Heart left ventricle (tissue), 16 donors: ENCODE measurements around the gene CYB5RL. TPM values are rescaled to one million over a fixed set of nuclear protein-coding genes. Genes with fewer than 3 reads are reported as not detected.
"Not testable (repeated sequence)": the region's sequence is repeated elsewhere in the genome, so short reads cannot be mapped to it uniquely, and the experiment has no call there.

Experiments used
- ATAC-seq, 4 donors: fragments of 200-7000 bp; cut with Tn5 transposase; one replicate each; pipeline ENCODE4 v1.9.1; 2020 to 2022; ENCODE audit warnings: moderate library complexity in 4 of 4, mild to moderate bottlenecking in 3 of 4, moderate number of reproducible peaks in 1 of 4
- DNase-seq, 5 donors: peaks; one replicate each; pipeline ENCODE4 v3.0.0-alpha.2; 2020
- H3K27ac ChIP-seq, 12 donors: fragments of 200-600 bp; sonication (generic) in 4 of 12; one replicate each; pipeline versions ENCODE4 v1.5.0 to v1.8.0; 2016 to 2022; ENCODE audit warnings: mild to moderate bottlenecking in 2 of 12
- H3K27me3 ChIP-seq, 9 donors: fragments of 200-600 bp; sonication (generic) in 2 of 9; one replicate each; pipeline versions ENCODE4 v1.5.1 to v1.8.0; 2016 to 2022; ENCODE audit warnings: mild to moderate bottlenecking in 3 of 9
- H3K36me3 ChIP-seq, 9 donors: fragments of 200-600 bp; sonication (generic) in 2 of 9; one replicate each; pipeline versions ENCODE4 v1.5.0 to v1.8.0; 2018 to 2022; ENCODE audit warnings: mild to moderate bottlenecking in 2 of 9
- H3K4me1 ChIP-seq, 12 donors: fragments of 200-600 bp; sonication (generic) in 4 of 12; one replicate each; pipeline versions ENCODE4 v1.5.0 to v1.8.0; 2016 to 2022; ENCODE audit warnings: mild to moderate bottlenecking in 3 of 12
- H3K4me3 ChIP-seq, 12 donors: fragments of 200-600 bp; sonication (generic) in 4 of 12; one replicate each; pipeline versions ENCODE4 v1.5.0 to v1.8.0; 2017 to 2022; ENCODE audit warnings: mild to moderate bottlenecking in 9 of 12, moderate library complexity in 4 of 12
- H3K9me3 ChIP-seq, 12 donors: fragments of 200-600 bp; sonication (generic) in 4 of 12; one replicate each; pipeline versions ENCODE4 v1.5.0 to v1.8.0; 2016 to 2022; ENCODE audit warnings: mild to moderate bottlenecking in 1 of 12
- POLR2A ChIP-seq, 2 donors: fragments of 450-650 bp; IDR thresholded peaks; one replicate each; pipeline ENCODE4 v1.6.1; 2017; ENCODE audit warnings: antibody characterized with exemption in 2 of 2, mild to moderate bottlenecking in 2 of 2, moderate library complexity in 2 of 2
- WGBS, 4 donors: extraction: QIAGEN DNeasy Blood & Tissue Kit in 2 of 4; methylation state at CpG; one replicate each; pipeline versions ENCODE4 v1.1.5 to v1.1.7; 2013 to 2018; 5-methylcytosine and 5-hydroxymethylcytosine counted together
- intact Hi-C, 10 donors: fragments of 100-400 bp; cut with DNase I; formaldehyde crosslinking; loops; one replicate each; pipeline versions ENCODE4 v1.11.1 to v1.14.2; 2022
- polyA plus RNA-seq, 2 donors: library from polyadenylated mRNA; stranded (reverse); fragments of 200-250 nt; gene quantifications; one replicate each; pipeline ENCODE4 v1.2.3, GENCODE V29; 2013
- total RNA-seq, 9 donors: library from RNA; depleted of rRNA in 2 of 9; stranded (reverse); fragments of >200 nt in 2 of 9; fragmentation: NEBNext Ultra II Directional in 3 of 9; extraction: Animal tissue kit (Norgen Biotek cat#: 25700) in 3 of 9; gene quantifications; one replicate each; pipeline versions ENCODE4 v1.1.0 to v1.2.4, GENCODE V29; 2016 to 2023
- TF ChIP-seq, protein P1 (sequence below), 12 donors: fragments of 200-600 bp; sonication (generic) in 4 of 12; IDR thresholded peaks; one replicate each; pipeline versions ENCODE4 v1.5.0 to v1.8.0; 2018 to 2022; ENCODE audit warnings: antibody characterized with exemption in 12 of 12, mild to moderate bottlenecking in 5 of 12
- donor health status: ischemic (EF 13 %, LVEDD 7.1; RV severe dilation, severe dysfunction).
- donor health status: healthy with polysubstance abuse.
- donor health status: DM: no; HTN: yes; CAD: no.
- donor health status: DM: no; HTN: no; CAD: no.
- donor health status: ischemic (EF 25% LVEDD 6.9; RV normal size, moderate dysfunction).
- donor health status: ischemic (EF 25% LVEDD 5.7; RV mildly dilated, moderate dysfunction).
- donor health status: healthy.
- donor health status: DM: yes; HTN: yes; CAD: no.
- donor health status: ischemic (EF 35%, LVEDD 5.7; RV mildly dilated, moderate dysfunction).
- donor health status: nonischemic (EF 11% LVEDD 7.7; RV severe dilation, severe dysfunction).
- donor health status: DM: yes; HTN: yes; CAD: no.
- donor health status: PGD.
- donor health status: ischemic (EF 29% LVEDD 5.4; RV normal size, mild dysfunction).
- donor health status: nonischemic (EF 23%, LVEDD 6.1; RV moderate dilation, normal function).

CYB5RL gene
- total and polyA plus RNA-seq, 11 donors, result 2.2 to 7.5 (median 4.3) TPM

DNA sequence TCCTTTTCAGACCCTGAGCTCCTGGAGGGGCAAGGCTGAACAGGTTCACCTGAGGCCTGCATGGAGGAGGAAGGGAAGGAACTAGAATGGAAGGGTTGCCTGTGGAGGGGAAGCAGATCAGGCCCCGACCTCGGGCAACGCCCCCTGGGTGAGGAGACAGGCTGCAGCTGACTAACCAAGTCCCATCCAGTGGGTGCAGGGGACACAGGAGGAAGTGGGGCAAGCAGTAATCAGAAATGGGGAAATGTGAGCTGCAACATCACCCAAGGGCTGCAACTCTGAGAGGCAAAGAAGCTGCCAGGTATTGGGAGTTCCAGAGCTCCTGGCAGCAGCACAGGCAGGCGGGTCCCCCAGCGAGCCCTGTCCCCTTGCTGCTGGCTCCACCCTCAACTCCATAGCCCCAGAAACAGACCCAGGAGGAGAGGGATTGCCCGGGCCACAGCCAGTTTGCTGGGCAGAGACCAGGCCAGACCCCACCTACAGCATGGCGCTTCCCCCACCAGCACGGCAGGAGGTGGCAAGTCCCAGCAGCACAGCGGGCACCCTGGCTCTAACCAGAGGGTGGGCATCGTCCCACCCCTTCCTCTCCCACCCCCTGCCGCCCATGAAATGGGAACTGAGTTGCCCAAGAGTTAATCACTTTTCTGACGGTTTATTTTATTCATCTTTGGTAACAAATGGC is 38.7 kb upstream of the CYB5RL start:
- Histone ChIP-seq H3K36me3 (peaks cover 0 to 75% (median 51%) of the 10 kb centered on the region in 9 donors), H3K27ac (no peak overlapping the region), H3K9me3 (no peaks in the 10 kb centered on the region), H3K4me1 (peaks cover 0 to 7% (median 0%) of the 10 kb centered on the region in 12 donors), H3K27me3 (no peaks in the 10 kb centered on the region), H3K4me3 (no peak overlapping the region)
- WGBS, 4 donors, result 88 to 91% (median 90%) methylated on average over 12 of the region's 12 CpGs
- ATAC-seq (no peak), DNase-seq (no peak)
- intact Hi-C loops, result no loop called here
- TF ChIP-seq POLR2A (IDR thresholded peaks at IDR 0.05), result no peak
- TF ChIP-seq, protein P1, sequence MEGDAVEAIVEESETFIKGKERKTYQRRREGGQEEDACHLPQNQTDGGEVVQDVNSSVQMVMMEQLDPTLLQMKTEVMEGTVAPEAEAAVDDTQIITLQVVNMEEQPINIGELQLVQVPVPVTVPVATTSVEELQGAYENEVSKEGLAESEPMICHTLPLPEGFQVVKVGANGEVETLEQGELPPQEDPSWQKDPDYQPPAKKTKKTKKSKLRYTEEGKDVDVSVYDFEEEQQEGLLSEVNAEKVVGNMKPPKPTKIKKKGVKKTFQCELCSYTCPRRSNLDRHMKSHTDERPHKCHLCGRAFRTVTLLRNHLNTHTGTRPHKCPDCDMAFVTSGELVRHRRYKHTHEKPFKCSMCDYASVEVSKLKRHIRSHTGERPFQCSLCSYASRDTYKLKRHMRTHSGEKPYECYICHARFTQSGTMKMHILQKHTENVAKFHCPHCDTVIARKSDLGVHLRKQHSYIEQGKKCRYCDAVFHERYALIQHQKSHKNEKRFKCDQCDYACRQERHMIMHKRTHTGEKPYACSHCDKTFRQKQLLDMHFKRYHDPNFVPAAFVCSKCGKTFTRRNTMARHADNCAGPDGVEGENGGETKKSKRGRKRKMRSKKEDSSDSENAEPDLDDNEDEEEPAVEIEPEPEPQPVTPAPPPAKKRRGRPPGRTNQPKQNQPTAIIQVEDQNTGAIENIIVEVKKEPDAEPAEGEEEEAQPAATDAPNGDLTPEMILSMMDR (IDR thresholded peaks at IDR 0.05), result no peak

DNA sequence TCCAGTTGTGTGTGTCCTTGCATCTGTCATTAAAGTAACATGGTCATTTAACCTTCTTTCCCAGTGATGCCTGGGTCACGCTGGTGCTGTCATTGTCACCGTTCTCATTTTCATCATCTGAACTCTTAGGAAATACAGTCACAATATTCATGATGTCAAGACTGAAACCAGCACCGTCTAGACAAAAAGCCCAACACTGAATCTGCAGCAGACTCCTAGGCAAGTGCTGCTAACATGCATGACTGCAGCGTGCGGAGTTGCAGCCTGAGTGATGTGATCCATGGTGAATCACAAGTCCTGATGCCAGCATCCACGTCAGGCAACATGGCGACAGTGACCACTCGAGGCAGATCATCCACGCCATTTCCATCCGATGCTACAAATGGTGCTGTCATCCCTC is 37.8 kb upstream of the CYB5RL start:
- H3K4me3 ChIP-seq, result no peak overlapping the region
- peaks cover 0 to 69% (median 44%) of the 10 kb centered on the region in 9 donors for H3K36me3 ChIP-seq
- H3K4me1 ChIP-seq, result peaks cover 0 to 7% (median 0%) of the 10 kb centered on the region in 12 donors
- no peak for TF ChIP-seq POLR2A (IDR thresholded peaks at IDR 0.05)
- TF ChIP-seq, protein P1 (IDR thresholded peaks at IDR 0.05), result no peak
- ATAC-seq (no peak), DNase-seq (no peak)
- H3K27me3 ChIP-seq, result no peaks in the 10 kb centered on the region
- H3K9me3 ChIP-seq, result no peaks in the 10 kb centered on the region
- no peak overlapping the region for H3K27ac ChIP-seq
- WGBS, 4 donors, result 90 to 98% (median 93%) methylated on average over 5 to 10 of the region's 10 CpGs
- intact Hi-C loops, result no loop called here

DNA sequence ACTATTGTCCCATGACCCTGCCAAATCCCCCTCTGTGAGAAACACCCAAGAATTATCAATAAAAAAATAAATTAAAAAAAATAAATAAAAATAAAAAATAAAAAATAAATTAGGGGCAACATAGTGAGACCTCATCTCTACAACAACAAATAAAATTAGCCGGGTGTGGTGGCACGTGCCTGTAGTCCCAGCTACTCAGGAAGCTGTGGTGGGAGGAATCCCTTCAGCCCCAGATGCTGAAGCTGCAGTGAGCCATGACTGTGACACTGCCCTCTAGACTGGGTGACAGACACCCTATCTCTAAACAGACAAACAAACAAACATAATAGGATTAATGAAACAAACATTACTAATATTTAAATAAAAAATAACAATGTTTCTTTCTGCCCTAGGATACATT is 34.5 kb upstream of the CYB5RL start:
- Histone ChIP-seq H3K27me3 (no peaks in the 10 kb centered on the region), H3K4me3 (no peak overlapping the region), H3K36me3 (peaks cover 0 to 46% (median 28%) of the 10 kb centered on the region in 9 donors), H3K27ac (no peak overlapping the region), H3K9me3 (no peaks in the 10 kb centered on the region), H3K4me1 (peaks cover 0 to 6% (median 2%) of the 10 kb centered on the region in 12 donors)
- ATAC-seq, result no peak
- intact Hi-C loops, result no loop called here
- no peak for DNase-seq
- 78 to 85% (median 82%) methylated on average over 2 of the region's 2 CpGs for WGBS, 4 donors
- TF ChIP-seq, protein P1 (IDR thresholded peaks at IDR 0.05), result no peak

DNA sequence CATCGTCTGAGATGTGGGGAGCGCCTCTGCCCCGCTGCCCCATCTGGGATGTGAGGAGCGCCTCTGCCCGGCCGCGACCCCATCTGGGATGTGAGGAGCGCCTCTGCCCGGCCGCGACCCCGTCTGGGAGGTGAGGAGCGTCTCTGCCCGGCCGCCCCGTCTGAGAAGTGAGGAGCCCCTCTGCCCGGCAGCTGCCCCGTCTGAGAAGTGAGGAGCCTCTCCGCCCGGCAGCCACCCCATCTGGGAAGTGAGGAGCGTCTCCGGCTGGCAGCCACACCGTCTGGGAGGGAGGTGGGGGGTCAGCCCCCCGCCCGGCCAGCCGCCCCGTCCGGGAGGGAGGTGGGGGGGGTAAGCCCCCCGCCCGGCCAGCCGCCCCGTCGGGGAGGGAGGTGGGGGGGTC is 33.4 kb upstream of the CYB5RL start:
- intact Hi-C loops, ATAC-seq, H3K27ac ChIP-seq, H3K9me3 ChIP-seq, H3K27me3 ChIP-seq, DNase-seq, H3K4me3 ChIP-seq: not testable (repeated sequence)
- 98 to 100% (median 98%) methylated on average over 9 to 33 of the region's 33 CpGs; no CpG with 5 or more reads in 1 of the 4 donors for WGBS, 4 donors
- Histone ChIP-seq H3K4me1 (peaks cover 0 to 12% (median 4%) of the 10 kb centered on the region in 12 donors), H3K36me3 (peaks cover 0 to 37% (median 28%) of the 10 kb centered on the region in 9 donors)
